ENCODE results near the gene TPSG1.
"Not testable (repeated sequence)": the region's sequence is repeated elsewhere in the genome, so short reads cannot be mapped to it uniquely, and the experiment has no call there.

TPSG1 gene

GRCh38 chr16:1256874-1257322 is 31.8 kb upstream of the TPSG1 start:
- Histone ChIP-seq H3F3A (ENCODE audit: insufficient read depth) (no peaks in the 10 kb centered on the region), H3K4me2 (ENCODE audit: low read depth, low read length, poor library complexity, severe bottlenecking) (no peak overlapping the region), H4K20me1 (ENCODE audit: low read depth, low read length) (no peaks in the 10 kb centered on the region), H3K27me3 (ENCODE audit: low read length) (no peaks in the 10 kb centered on the region), H3K9me3 (ENCODE audit: insufficient read depth, low read length) (no peaks in the 10 kb centered on the region), H3K27ac (ENCODE audit: low read depth, low read length) (no peak overlapping the region), H3K9me2 (replicated peaks; ENCODE audit: insufficient read depth, low read length) (no peaks in the 10 kb centered on the region), H3K9ac (ENCODE audit: low read length) (no peak overlapping the region), H2AFZ (ENCODE audit: low read depth, low read length, severe bottlenecking) (no peak overlapping the region), H3K79me2 (ENCODE audit: insufficient read depth, low read length) (no peaks in the 10 kb centered on the region), H3K4me3 (ENCODE audit: insufficient read depth, low read length, poor library complexity, severe bottlenecking) (no peak overlapping the region), H3K36me3 (ENCODE audit: low read length) (no peaks in the 10 kb centered on the region)
- TF ChIP-seq, protein P1, sequence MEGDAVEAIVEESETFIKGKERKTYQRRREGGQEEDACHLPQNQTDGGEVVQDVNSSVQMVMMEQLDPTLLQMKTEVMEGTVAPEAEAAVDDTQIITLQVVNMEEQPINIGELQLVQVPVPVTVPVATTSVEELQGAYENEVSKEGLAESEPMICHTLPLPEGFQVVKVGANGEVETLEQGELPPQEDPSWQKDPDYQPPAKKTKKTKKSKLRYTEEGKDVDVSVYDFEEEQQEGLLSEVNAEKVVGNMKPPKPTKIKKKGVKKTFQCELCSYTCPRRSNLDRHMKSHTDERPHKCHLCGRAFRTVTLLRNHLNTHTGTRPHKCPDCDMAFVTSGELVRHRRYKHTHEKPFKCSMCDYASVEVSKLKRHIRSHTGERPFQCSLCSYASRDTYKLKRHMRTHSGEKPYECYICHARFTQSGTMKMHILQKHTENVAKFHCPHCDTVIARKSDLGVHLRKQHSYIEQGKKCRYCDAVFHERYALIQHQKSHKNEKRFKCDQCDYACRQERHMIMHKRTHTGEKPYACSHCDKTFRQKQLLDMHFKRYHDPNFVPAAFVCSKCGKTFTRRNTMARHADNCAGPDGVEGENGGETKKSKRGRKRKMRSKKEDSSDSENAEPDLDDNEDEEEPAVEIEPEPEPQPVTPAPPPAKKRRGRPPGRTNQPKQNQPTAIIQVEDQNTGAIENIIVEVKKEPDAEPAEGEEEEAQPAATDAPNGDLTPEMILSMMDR (IDR thresholded peaks at IDR 0.05; ENCODE audit: insufficient read depth, low read length, poor library complexity, severe bottlenecking) = no peak
- no peak for TF ChIP-seq EZH2phosphoT487 (conservative IDR thresholded peaks at IDR 0.05; ENCODE audit: low read length)

- H3K27ac ChIP-seq (ENCODE audit: low read depth, low read length) = not testable (repeated sequence)
These were observed 31.3 kb upstream of the TPSG1 start for GRCh38 chr16:1256296-1256873.

GRCh38 chr16:1255276-1256122 is 30.4 kb upstream of the TPSG1 start, which contains the start of gene TPSD1:
TPSD1 (plus strand) TSS chr16:1256069; CDS start chr16:1256281, 212 bp downstream.
- H3K27ac ChIP-seq (ENCODE audit: low read depth, low read length) = not testable (repeated sequence)

More at GRCh38 chr16:1256296-1256873, 31.3 kb upstream of the TPSG1 start:
- not testable (repeated sequence) for H3K9me2 ChIP-seq (replicated peaks; ENCODE audit: insufficient read depth, low read length); H3K27me3 ChIP-seq (ENCODE audit: low read length); H4K20me1 ChIP-seq (ENCODE audit: low read depth, low read length); H3F3A ChIP-seq (ENCODE audit: insufficient read depth); H3K4me3 ChIP-seq (ENCODE audit: insufficient read depth, low read length, poor library complexity, severe bottlenecking); H3K9ac ChIP-seq (ENCODE audit: low read length); H2AFZ ChIP-seq (ENCODE audit: low read depth, low read length, severe bottlenecking); H3K4me2 ChIP-seq (ENCODE audit: low read depth, low read length, poor library complexity, severe bottlenecking); H3K79me2 ChIP-seq (ENCODE audit: insufficient read depth, low read length); H3K9me3 ChIP-seq (ENCODE audit: insufficient read depth, low read length); H3K36me3 ChIP-seq (ENCODE audit: low read length)

DNA sequence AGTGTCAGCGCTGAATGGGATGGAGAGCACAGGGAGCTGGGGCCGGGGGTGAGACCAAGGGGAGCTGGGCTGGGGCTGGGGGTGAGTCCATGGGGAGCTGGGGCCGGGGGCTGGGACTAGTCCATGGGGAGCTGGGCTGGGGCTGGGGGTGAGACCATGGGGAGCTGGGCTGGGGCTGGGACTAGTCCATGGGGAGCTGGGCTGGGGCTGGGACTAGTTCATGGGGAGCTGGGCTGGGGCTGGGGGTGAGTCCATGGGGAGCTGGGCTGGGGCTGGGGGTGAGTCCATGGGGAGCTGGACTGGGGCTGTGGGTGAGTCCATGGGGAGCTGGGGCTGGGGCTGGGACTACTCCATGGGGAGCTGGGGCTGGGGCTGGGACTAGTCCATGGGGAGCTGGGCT is 29.8 kb upstream of the TPSG1 start:
- H3K27me3 ChIP-seq (ENCODE audit: low read length); H3K9ac ChIP-seq (ENCODE audit: low read length); H3K9me2 ChIP-seq (replicated peaks; ENCODE audit: insufficient read depth, low read length); H3K4me2 ChIP-seq (ENCODE audit: low read depth, low read length, poor library complexity, severe bottlenecking); H3K27ac ChIP-seq (ENCODE audit: low read depth, low read length); H2AFZ ChIP-seq (ENCODE audit: low read depth, low read length, severe bottlenecking); H3K9me3 ChIP-seq (ENCODE audit: insufficient read depth, low read length); H3K4me3 ChIP-seq (ENCODE audit: insufficient read depth, low read length, poor library complexity, severe bottlenecking); H3K79me2 ChIP-seq (ENCODE audit: insufficient read depth, low read length); H4K20me1 ChIP-seq (ENCODE audit: low read depth, low read length); H3F3A ChIP-seq (ENCODE audit: insufficient read depth); H3K36me3 ChIP-seq (ENCODE audit: low read length): not testable (repeated sequence)

More at GRCh38 chr16:1255276-1256122, 30.4 kb upstream of the TPSG1 start, which contains the start of gene TPSD1:
- H3K36me3 ChIP-seq (ENCODE audit: low read length); H3K4me2 ChIP-seq (ENCODE audit: low read depth, low read length, poor library complexity, severe bottlenecking); H3K9ac ChIP-seq (ENCODE audit: low read length); H2AFZ ChIP-seq (ENCODE audit: low read depth, low read length, severe bottlenecking); H3K27me3 ChIP-seq (ENCODE audit: low read length); H3K9me3 ChIP-seq (ENCODE audit: insufficient read depth, low read length); H3K79me2 ChIP-seq (ENCODE audit: insufficient read depth, low read length); H3K9me2 ChIP-seq (replicated peaks; ENCODE audit: insufficient read depth, low read length); H4K20me1 ChIP-seq (ENCODE audit: low read depth, low read length); H3F3A ChIP-seq (ENCODE audit: insufficient read depth); H3K4me3 ChIP-seq (ENCODE audit: insufficient read depth, low read length, poor library complexity, severe bottlenecking): not testable (repeated sequence)

DNA sequence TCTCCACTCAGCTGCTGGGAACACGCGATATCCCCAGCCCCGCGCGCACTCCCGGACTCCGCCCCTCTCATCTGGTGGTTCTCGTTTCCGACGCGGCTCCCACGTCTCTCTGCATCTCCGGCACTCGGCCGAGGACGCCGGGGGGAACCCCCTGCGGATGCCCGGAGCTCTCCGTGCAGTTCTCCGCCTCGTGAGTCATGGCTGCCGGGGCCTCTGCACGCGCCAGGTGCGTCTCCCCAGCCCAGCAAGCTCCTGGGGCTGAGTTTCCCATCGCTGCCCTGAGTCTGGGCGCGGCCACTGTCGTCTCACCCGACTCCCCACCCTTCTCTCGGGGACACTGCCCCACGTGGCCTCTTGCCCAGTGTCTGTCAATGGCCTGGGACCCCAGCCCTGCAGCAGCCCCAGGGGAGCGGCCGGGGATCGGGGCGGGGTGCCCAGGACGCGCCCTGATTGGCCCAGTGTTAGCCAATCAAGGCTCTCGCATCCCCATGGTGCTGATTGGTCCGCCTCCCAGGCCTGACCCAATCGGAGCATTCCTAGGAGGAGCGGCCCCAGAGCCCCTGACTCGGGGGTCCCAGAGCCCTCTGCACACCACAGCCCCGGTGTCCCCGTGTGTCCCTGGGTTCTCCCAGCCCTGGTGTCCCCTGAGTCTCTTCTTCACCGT is 28.8 kb upstream of the TPSG1 start:
- not testable (repeated sequence) for H3K9me3 ChIP-seq (ENCODE audit: insufficient read depth, low read length); H3K9me2 ChIP-seq (replicated peaks; ENCODE audit: insufficient read depth, low read length); H3K79me2 ChIP-seq (ENCODE audit: insufficient read depth, low read length); H3K27ac ChIP-seq (ENCODE audit: low read depth, low read length); H2AFZ ChIP-seq (ENCODE audit: low read depth, low read length, severe bottlenecking); H3K4me3 ChIP-seq (ENCODE audit: insufficient read depth, low read length, poor library complexity, severe bottlenecking); H3K27me3 ChIP-seq (ENCODE audit: low read length); H3K9ac ChIP-seq (ENCODE audit: low read length); H3K36me3 ChIP-seq (ENCODE audit: low read length); H4K20me1 ChIP-seq (ENCODE audit: low read depth, low read length); H3F3A ChIP-seq (ENCODE audit: insufficient read depth); H3K4me2 ChIP-seq (ENCODE audit: low read depth, low read length, poor library complexity, severe bottlenecking)

- not testable (repeated sequence) for H3K4me2 ChIP-seq (ENCODE audit: low read depth, low read length, poor library complexity, severe bottlenecking); H3K9me2 ChIP-seq (replicated peaks; ENCODE audit: insufficient read depth, low read length); H2AFZ ChIP-seq (ENCODE audit: low read depth, low read length, severe bottlenecking); H3K27me3 ChIP-seq (ENCODE audit: low read length); H3K36me3 ChIP-seq (ENCODE audit: low read length); H3K79me2 ChIP-seq (ENCODE audit: insufficient read depth, low read length); H3F3A ChIP-seq (ENCODE audit: insufficient read depth); H3K9me3 ChIP-seq (ENCODE audit: insufficient read depth, low read length); H4K20me1 ChIP-seq (ENCODE audit: low read depth, low read length); H3K9ac ChIP-seq (ENCODE audit: low read length); H3K4me3 ChIP-seq (ENCODE audit: insufficient read depth, low read length, poor library complexity, severe bottlenecking); H3K27ac ChIP-seq (ENCODE audit: low read depth, low read length)
These were observed 24.1 kb upstream of the TPSG1 start for GRCh38 chr16:1249031-1249755.

All from SU-DHL-6 (cell line).